ENCODE data around the gene MED12L. TPM values are rescaled to one million over a fixed set of nuclear protein-coding genes. Genes with fewer than 3 reads are reported as not detected.

MED12L gene
- total RNA-seq, 1 experiment from 2014 or later = 6.4 TPM

DNA sequence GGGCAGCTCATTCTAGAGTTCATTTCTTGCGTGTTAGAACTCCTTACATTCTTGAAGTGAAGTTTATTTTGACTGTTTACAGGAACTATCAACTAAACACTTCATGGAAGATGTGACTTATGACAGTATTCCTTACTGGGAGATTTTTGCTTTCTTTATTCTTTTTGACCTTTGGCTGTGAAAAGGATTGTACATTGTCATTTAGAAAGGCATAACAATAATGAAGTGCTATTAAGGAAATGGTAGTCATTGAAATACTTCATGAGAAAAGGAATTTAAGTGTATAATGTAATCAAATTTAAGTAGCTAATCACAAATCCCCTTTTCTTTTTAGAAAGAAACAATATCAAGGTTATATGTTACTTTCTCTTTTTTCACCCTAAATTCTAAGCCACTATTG is 181.6 kb downstream of the MED12L start:
- BruUV-seq (replicated peaks) = no TSS peak
- no peak for DNase-seq (ENCODE audit: low read depth, low spot score)
- no peak overlapping the region for H3K9ac ChIP-seq (ENCODE audit: low read length)
- no peak for TF ChIP-seq SP1 (IDR thresholded peaks at IDR 0.05; ENCODE audit: low read depth)
- TF ChIP-seq SRF (IDR thresholded peaks at IDR 0.05; ENCODE audit: low read depth) = no peak
- no peak for TF ChIP-seq POLR2AphosphoS5 (IDR thresholded peaks at IDR 0.05; ENCODE audit: low read depth, low read length)
- no peaks in the 10 kb centered on the region for H3K9me2 ChIP-seq (ENCODE audit: insufficient read depth)
- no peak overlapping the region for H2AFZ ChIP-seq (ENCODE audit: low read depth, low read length, poor library complexity, severe bottlenecking)
- no peak for ATAC-seq
- H3K9me3 ChIP-seq (ENCODE audit: control insufficient read depth in 1 of 2, insufficient read depth in 1 of 2, low read depth in 1 of 2, low read length in 2 of 2) = no peaks in the 10 kb centered on the region
- H3K36me3 ChIP-seq (ENCODE audit: control insufficient read depth in 1 of 2, insufficient read depth in 2 of 2, low read length in 2 of 2) = no peaks in the 10 kb centered on the region
- RAD21 ChIA-PET (ENCODE audit: low non-redundant PET in 1 of 2, low total read pairs in 2 of 2, uncharacterized antibody in 2 of 2, unreplicated experiment in 2 of 2) = no interaction called here
- CTCF ChIA-PET = no interaction called here
- no peak overlapping the region for H3K4me2 ChIP-seq (ENCODE audit: low read length)
- H3K27ac ChIP-seq (ENCODE audit: low read depth, low read length) = no peak overlapping the region
- H3K4me1 ChIP-seq (ENCODE audit: control insufficient read depth in 1 of 2, insufficient read depth in 2 of 2, low read length in 2 of 2) = no peaks in the 10 kb centered on the region
- H3K27me3 ChIP-seq (ENCODE audit: insufficient read depth, low read length) = no peaks in the 10 kb centered on the region
- no peaks in the 10 kb centered on the region for H4K20me1 ChIP-seq (ENCODE audit: insufficient read depth)
- POLR2A ChIA-PET = no interaction called here
- no peaks in the 10 kb centered on the region for H3K79me2 ChIP-seq (ENCODE audit: insufficient read depth, low read length)
- intact Hi-C loops (cut with micrococcal nuclease) = no loop called here
- H3K4me3 ChIP-seq (replicated peaks in 1 of 2; ENCODE audit: low read depth in 1 of 2, low read length in 2 of 2) = no peak overlapping the region

DNA sequence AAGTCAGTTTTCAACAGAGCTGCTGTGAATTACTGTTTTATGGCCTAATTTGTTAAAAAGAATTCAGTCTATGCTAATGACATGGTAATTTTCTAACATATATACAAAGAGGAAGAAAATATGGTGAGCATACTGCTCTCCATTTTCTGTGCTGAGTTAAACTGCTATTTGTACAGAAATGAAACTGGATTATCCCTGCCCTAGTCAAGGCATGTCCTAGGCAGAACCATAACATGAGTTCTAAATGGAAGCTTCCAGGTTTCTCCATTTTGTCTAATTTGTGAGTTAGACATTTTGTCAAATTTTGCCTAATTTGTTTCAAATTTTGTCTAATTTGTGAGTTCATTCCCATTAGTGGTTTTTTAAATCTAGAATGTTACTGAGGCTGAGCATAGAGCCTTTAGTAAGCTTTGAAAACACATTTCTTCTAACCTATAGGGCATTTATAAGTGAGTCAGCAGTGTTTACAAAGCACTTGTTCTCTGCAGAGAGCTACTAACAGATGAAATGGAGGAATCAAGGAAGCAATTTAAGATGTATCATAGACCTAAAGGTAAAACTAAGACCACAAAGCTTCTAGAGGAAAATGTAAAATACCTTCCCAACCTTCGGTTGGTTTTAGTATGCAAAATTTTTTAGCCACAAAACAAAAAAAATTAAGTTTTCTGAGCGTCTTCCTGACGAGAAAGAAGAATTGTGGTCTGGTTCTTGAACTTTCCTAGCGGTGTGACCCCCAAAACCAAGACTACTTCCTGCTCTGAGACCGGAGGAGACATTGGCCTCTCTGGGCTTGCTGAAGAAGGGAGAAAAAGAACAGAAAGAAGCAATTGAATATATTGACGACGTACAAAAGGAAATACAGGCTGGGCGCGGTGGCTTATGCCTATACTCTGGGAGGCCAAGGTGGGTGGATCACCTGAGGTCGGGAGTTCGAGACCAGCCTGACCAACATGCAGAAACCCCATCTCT is 183.1 kb downstream of the MED12L start:
- Histone ChIP-seq H3K36me3 (ENCODE audit: control insufficient read depth in 1 of 2, insufficient read depth in 2 of 2, low read length in 2 of 2) (no peaks in the 10 kb centered on the region), H3K4me3 (replicated peaks in 1 of 2; ENCODE audit: low read depth in 1 of 2, low read length in 2 of 2) (no peak overlapping the region), H3K9me3 (ENCODE audit: control insufficient read depth in 1 of 2, insufficient read depth in 1 of 2, low read depth in 1 of 2, low read length in 2 of 2) (no peaks in the 10 kb centered on the region), H3K9ac (ENCODE audit: low read length) (no peak overlapping the region), H3K79me2 (ENCODE audit: insufficient read depth, low read length) (no peaks in the 10 kb centered on the region), H3K27ac (ENCODE audit: low read depth, low read length) (no peak overlapping the region), H4K20me1 (ENCODE audit: insufficient read depth) (no peaks in the 10 kb centered on the region), H3K27me3 (ENCODE audit: insufficient read depth, low read length) (no peaks in the 10 kb centered on the region), H3K4me1 (ENCODE audit: control insufficient read depth in 1 of 2, insufficient read depth in 2 of 2, low read length in 2 of 2) (no peaks in the 10 kb centered on the region), H2AFZ (ENCODE audit: low read depth, low read length, poor library complexity, severe bottlenecking) (no peak overlapping the region), H3K4me2 (ENCODE audit: low read length) (no peak overlapping the region), H3K9me2 (ENCODE audit: insufficient read depth) (no peaks in the 10 kb centered on the region)
- intact Hi-C loops (cut with micrococcal nuclease) = no loop called here
- ChIA-PET RAD21 (ENCODE audit: low non-redundant PET in 1 of 2, low total read pairs in 2 of 2, uncharacterized antibody in 2 of 2, unreplicated experiment in 2 of 2) (no interaction called here), CTCF (no interaction called here), POLR2A (no interaction called here)
- BruUV-seq (replicated peaks) = no TSS peak
- ATAC-seq (no peak), DNase-seq (ENCODE audit: low read depth, low spot score) (no peak)
- TF ChIP-seq, protein P1, sequence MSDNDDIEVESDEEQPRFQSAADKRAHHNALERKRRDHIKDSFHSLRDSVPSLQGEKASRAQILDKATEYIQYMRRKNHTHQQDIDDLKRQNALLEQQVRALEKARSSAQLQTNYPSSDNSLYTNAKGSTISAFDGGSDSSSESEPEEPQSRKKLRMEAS (IDR thresholded peaks at IDR 0.05) = no peak
- TF ChIP-seq, protein P2, sequence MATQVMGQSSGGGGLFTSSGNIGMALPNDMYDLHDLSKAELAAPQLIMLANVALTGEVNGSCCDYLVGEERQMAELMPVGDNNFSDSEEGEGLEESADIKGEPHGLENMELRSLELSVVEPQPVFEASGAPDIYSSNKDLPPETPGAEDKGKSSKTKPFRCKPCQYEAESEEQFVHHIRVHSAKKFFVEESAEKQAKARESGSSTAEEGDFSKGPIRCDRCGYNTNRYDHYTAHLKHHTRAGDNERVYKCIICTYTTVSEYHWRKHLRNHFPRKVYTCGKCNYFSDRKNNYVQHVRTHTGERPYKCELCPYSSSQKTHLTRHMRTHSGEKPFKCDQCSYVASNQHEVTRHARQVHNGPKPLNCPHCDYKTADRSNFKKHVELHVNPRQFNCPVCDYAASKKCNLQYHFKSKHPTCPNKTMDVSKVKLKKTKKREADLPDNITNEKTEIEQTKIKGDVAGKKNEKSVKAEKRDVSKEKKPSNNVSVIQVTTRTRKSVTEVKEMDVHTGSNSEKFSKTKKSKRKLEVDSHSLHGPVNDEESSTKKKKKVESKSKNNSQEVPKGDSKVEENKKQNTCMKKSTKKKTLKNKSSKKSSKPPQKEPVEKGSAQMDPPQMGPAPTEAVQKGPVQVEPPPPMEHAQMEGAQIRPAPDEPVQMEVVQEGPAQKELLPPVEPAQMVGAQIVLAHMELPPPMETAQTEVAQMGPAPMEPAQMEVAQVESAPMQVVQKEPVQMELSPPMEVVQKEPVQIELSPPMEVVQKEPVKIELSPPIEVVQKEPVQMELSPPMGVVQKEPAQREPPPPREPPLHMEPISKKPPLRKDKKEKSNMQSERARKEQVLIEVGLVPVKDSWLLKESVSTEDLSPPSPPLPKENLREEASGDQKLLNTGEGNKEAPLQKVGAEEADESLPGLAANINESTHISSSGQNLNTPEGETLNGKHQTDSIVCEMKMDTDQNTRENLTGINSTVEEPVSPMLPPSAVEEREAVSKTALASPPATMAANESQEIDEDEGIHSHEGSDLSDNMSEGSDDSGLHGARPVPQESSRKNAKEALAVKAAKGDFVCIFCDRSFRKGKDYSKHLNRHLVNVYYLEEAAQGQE (IDR thresholded peaks at IDR 0.05; ENCODE audit: low read depth) = no peak
- TF ChIP-seq ZFX (IDR thresholded peaks at IDR 0.05) = no peak
- TF ChIP-seq, protein P3, sequence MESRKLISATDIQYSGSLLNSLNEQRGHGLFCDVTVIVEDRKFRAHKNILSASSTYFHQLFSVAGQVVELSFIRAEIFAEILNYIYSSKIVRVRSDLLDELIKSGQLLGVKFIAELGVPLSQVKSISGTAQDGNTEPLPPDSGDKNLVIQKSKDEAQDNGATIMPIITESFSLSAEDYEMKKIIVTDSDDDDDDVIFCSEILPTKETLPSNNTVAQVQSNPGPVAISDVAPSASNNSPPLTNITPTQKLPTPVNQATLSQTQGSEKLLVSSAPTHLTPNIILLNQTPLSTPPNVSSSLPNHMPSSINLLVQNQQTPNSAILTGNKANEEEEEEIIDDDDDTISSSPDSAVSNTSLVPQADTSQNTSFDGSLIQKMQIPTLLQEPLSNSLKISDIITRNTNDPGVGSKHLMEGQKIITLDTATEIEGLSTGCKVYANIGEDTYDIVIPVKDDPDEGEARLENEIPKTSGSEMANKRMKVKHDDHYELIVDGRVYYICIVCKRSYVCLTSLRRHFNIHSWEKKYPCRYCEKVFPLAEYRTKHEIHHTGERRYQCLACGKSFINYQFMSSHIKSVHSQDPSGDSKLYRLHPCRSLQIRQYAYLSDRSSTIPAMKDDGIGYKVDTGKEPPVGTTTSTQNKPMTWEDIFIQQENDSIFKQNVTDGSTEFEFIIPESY (IDR thresholded peaks at IDR 0.05; ENCODE audit: extremely low read depth, insufficient replicate concordance, low read length) = no peak
- no peak for TF ChIP-seq SRF (IDR thresholded peaks at IDR 0.05; ENCODE audit: low read depth)
- TF ChIP-seq YY1 (IDR thresholded peaks at IDR 0.05; ENCODE audit: extremely low read depth, insufficient replicate concordance, low read depth, low read length) = no peak
- TF ChIP-seq POLR2A (IDR thresholded peaks at IDR 0.05; ENCODE audit: borderline replicate concordance, extremely low read depth, insufficient read depth, insufficient read length) = no peak
- TF ChIP-seq ZNF274 (IDR thresholded peaks at IDR 0.05; ENCODE audit: low read depth, low read length) = no peak
- no peak for TF ChIP-seq CBX3 (IDR thresholded peaks at IDR 0.05; ENCODE audit: low read depth)
- TF ChIP-seq EZH2phosphoT487 (IDR thresholded peaks at IDR 0.05; ENCODE audit: borderline replicate concordance) = no peak
